ENCODE data around the gene CEP290. TPM values are rescaled to one million over a fixed set of nuclear protein-coding genes. Genes with fewer than 3 reads are reported as not detected.

CEP290 gene
- total and polyA plus RNA-seq, 10 of the 15 experiments (the other 5 are each of a cell fraction or from before 2014, with no cell fraction given), result 4.8 to 15.7 (median 10.7) TPM

DNA sequence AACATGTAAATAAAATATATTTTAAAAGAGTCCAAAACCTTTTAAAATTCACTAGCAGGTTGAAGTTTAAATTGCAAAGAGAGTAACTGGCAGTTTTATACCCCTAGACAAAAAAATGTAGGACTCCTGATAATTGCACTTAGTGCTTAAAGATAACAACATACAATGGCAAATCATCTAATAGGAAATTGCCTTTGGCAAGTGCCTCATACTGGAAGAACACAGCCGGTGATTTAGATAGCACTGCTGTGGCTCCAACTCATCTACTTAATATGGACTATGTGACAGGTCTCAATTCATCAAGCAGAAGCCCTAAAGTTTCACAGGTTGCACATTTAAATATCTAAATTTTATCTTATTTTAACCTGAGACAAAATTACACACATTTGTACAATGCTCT lies 126.1 kb downstream of the CEP290 start:
- DNase-seq (ENCODE audit: low read depth, low spot score), result no peak
- Histone ChIP-seq H3K79me2 (ENCODE audit: control insufficient read depth, insufficient read depth, low read length) (no peaks in the 10 kb centered on the region), H3K27me3 (replicated peaks in 1 of 2; ENCODE audit: control insufficient read depth in 2 of 2, insufficient read depth in 2 of 2, low read length in 1 of 2) (no peaks in the 10 kb centered on the region), H3K4me3 (no peak overlapping the region), H4K20me1 (ENCODE audit: control insufficient read depth, insufficient read depth) (no peaks in the 10 kb centered on the region), H3K9ac (ENCODE audit: control insufficient read depth, insufficient read depth, low read length) (no peak overlapping the region), H3K4me2 (ENCODE audit: control insufficient read depth, insufficient read depth) (no peak overlapping the region), H3K27ac (ENCODE audit: control insufficient read depth, insufficient read depth) (no peak overlapping the region), H3K9me3 (replicated peaks; ENCODE audit: control insufficient read depth, insufficient read depth, low read length) (no peaks in the 10 kb centered on the region; the same call in 2 of the 3 replicates), H3K36me3 (ENCODE audit: control insufficient read depth in 2 of 2, insufficient read depth in 2 of 2, low read length in 1 of 2) (no peaks in the 10 kb centered on the region), H3K4me1 (ENCODE audit: control insufficient read depth, insufficient read depth, low read length) (no peaks in the 10 kb centered on the region), H2AFZ (ENCODE audit: control insufficient read depth, low read depth, low read length) (no peak overlapping the region)
- WGBS (ENCODE audit: insufficient coverage, insufficient replicate concordance, low lambda C conversion rate, missing lambda C conversion rate), result 48% methylated on average over 1 of the region's 1 CpG
- intact Hi-C loops (cut with micrococcal nuclease; ENCODE audit: unreplicated experiment), result no loop called here
- BruUV-seq (replicated peaks), result no TSS peak
- no peak for ATAC-seq
- ChIA-PET POLR2A (no interaction called here), CTCF (no interaction called here), RAD21 (ENCODE audit: unreplicated experiment) (no interaction called here), SMC1A (ENCODE audit: uncharacterized antibody, unreplicated experiment) (interaction anchor here (0.8 kb wide), 1 partner anchor 12 kb away, joined by 3 read pairs; no protein-coding TSS in a partner anchor)
- in situ Hi-C loops (cut with MboI), result no loop called here
- no peak for TF ChIP-seq CHD1 (IDR thresholded peaks at IDR 0.05; ENCODE audit: low read depth, low read length)
- TF ChIP-seq CHD2 (IDR thresholded peaks at IDR 0.05; ENCODE audit: borderline replicate concordance, low read depth, low read length), result no peak
- no peak for TF ChIP-seq POU2F2 (IDR thresholded peaks at IDR 0.05; ENCODE audit: borderline replicate concordance, low read depth, low read length)
- TF ChIP-seq, protein P1, sequence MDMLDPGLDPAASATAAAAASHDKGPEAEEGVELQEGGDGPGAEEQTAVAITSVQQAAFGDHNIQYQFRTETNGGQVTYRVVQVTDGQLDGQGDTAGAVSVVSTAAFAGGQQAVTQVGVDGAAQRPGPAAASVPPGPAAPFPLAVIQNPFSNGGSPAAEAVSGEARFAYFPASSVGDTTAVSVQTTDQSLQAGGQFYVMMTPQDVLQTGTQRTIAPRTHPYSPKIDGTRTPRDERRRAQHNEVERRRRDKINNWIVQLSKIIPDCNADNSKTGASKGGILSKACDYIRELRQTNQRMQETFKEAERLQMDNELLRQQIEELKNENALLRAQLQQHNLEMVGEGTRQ (IDR thresholded peaks at IDR 0.05; ENCODE audit: borderline replicate concordance, low read depth, low read length), result no peak
- no peak for FAIRE-seq

DNA sequence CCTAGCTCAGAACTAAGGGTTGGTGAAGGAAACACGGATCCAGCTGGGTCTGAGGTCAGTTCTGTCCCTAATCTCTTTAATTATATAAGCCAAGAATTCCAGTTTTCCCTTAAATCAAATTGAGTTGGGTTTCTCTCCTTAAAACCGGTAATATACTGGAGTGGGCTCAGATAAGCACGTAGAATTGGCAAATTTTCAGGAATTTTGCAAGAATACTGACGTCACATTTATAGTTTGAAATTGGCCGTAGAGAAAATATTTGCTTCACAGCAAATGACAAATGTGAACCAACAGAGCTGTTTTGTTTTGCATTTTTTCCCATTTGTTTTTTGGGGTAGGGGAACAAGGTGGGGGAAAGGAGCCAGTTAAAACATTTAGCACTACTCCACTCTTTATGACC lies 130.1 kb downstream of the CEP290 start:
- Histone ChIP-seq H3K79me2 (ENCODE audit: control insufficient read depth, insufficient read depth, low read length) (no peaks in the 10 kb centered on the region), H3K9ac (ENCODE audit: control insufficient read depth, insufficient read depth, low read length) (no peak overlapping the region)
- POLR2A ChIA-PET, result no interaction called here
- TF ChIP-seq SMC3 (IDR thresholded peaks at IDR 0.05; ENCODE audit: borderline replicate concordance, low read length) (no peak), SP1 (IDR thresholded peaks at IDR 0.05; ENCODE audit: low read depth, low read length) (no peak), GABPA (IDR thresholded peaks at IDR 0.05; ENCODE audit: low read depth) (no peak), BRCA1 (IDR thresholded peaks at IDR 0.05; ENCODE audit: low read depth, low read length) (no peak), YY1 (IDR thresholded peaks at IDR 0.05; ENCODE audit: low read depth, low read length) (no peak), CHD4 (IDR thresholded peaks at IDR 0.05) (no peak), SREBF1 (IDR thresholded peaks at IDR 0.05; ENCODE audit: low read length) (no peak)
- TF ChIP-seq, protein P2, sequence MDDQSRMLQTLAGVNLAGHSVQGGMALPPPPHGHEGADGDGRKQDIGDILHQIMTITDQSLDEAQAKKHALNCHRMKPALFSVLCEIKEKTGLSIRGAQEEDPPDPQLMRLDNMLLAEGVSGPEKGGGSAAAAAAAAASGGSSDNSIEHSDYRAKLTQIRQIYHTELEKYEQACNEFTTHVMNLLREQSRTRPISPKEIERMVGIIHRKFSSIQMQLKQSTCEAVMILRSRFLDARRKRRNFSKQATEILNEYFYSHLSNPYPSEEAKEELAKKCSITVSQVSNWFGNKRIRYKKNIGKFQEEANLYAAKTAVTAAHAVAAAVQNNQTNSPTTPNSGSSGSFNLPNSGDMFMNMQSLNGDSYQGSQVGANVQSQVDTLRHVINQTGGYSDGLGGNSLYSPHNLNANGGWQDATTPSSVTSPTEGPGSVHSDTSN (IDR thresholded peaks at IDR 0.05; ENCODE audit: insufficient replicate concordance, low read depth, low read length), result no peak
- TF ChIP-seq, protein P3, sequence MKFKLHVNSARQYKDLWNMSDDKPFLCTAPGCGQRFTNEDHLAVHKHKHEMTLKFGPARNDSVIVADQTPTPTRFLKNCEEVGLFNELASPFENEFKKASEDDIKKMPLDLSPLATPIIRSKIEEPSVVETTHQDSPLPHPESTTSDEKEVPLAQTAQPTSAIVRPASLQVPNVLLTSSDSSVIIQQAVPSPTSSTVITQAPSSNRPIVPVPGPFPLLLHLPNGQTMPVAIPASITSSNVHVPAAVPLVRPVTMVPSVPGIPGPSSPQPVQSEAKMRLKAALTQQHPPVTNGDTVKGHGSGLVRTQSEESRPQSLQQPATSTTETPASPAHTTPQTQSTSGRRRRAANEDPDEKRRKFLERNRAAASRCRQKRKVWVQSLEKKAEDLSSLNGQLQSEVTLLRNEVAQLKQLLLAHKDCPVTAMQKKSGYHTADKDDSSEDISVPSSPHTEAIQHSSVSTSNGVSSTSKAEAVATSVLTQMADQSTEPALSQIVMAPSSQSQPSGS (IDR thresholded peaks at IDR 0.05; ENCODE audit: low read length), result no peak

More for the DNA sequence above, 130.1 kb downstream of the CEP290 start:
- FAIRE-seq (no peak), ATAC-seq (no peak), DNase-seq (ENCODE audit: low read depth, low spot score) (no peak)
- no peak overlapping the region for H3K4me2 ChIP-seq (ENCODE audit: control insufficient read depth, insufficient read depth)
- no peak overlapping the region for H2AFZ ChIP-seq (ENCODE audit: control insufficient read depth, low read depth, low read length)
- in situ Hi-C loops (cut with MboI), result no loop called here
- no TSS peak for BruUV-seq (replicated peaks)
- ChIA-PET RAD21 (ENCODE audit: unreplicated experiment) (no interaction called here), SMC1A (ENCODE audit: uncharacterized antibody, unreplicated experiment) (interaction anchor here (0.9 to 1.3 kb wide), 3 partner anchors 18 to 663 kb away, joined by 3 read pairs; no protein-coding TSS in a partner anchor), CTCF (no interaction called here)
- no peaks in the 10 kb centered on the region for H3K27me3 ChIP-seq (replicated peaks in 1 of 2; ENCODE audit: control insufficient read depth in 2 of 2, insufficient read depth in 2 of 2, low read length in 1 of 2)
- WGBS (ENCODE audit: insufficient coverage, insufficient replicate concordance, low lambda C conversion rate, missing lambda C conversion rate), result 21% methylated on average over 5 of the region's 5 CpGs
- no peaks in the 10 kb centered on the region for H3K9me3 ChIP-seq (replicated peaks; ENCODE audit: control insufficient read depth, insufficient read depth, low read length)
- H3K4me1 ChIP-seq (ENCODE audit: control insufficient read depth, insufficient read depth, low read length), result no peaks in the 10 kb centered on the region
- H3K27ac ChIP-seq (ENCODE audit: control insufficient read depth, insufficient read depth), result no peak overlapping the region
- H3K36me3 ChIP-seq (ENCODE audit: control insufficient read depth in 2 of 2, insufficient read depth in 2 of 2, low read length in 1 of 2), result no peaks in the 10 kb centered on the region
- no peaks in the 10 kb centered on the region for H4K20me1 ChIP-seq (ENCODE audit: control insufficient read depth, insufficient read depth)
- no peak overlapping the region for H3K4me3 ChIP-seq
- intact Hi-C loops (cut with micrococcal nuclease; ENCODE audit: unreplicated experiment), result no loop called here

Data from GM12878 (cell line).